Heart left ventricle (tissue), 16 donors: ENCODE measurements around the gene NAT16. TPM values are rescaled to one million over a fixed set of nuclear protein-coding genes. Genes with fewer than 3 reads are reported as not detected.

Experiments used
- ATAC-seq, 4 donors: fragments of 200-7000 bp; cut with Tn5 transposase; one replicate each; pipeline ENCODE4 v1.9.1; 2020 to 2022; ENCODE audit warnings: moderate library complexity in 4 of 4, mild to moderate bottlenecking in 3 of 4, moderate number of reproducible peaks in 1 of 4
- DNase-seq, 5 donors: peaks; one replicate each; pipeline ENCODE4 v3.0.0-alpha.2; 2020
- H3K27ac ChIP-seq, 12 donors: fragments of 200-600 bp; sonication (generic) in 4 of 12; one replicate each; pipeline versions ENCODE4 v1.5.0 to v1.8.0; 2016 to 2022; ENCODE audit warnings: mild to moderate bottlenecking in 2 of 12
- H3K27me3 ChIP-seq, 9 donors: fragments of 200-600 bp; sonication (generic) in 2 of 9; one replicate each; pipeline versions ENCODE4 v1.5.1 to v1.8.0; 2016 to 2022; ENCODE audit warnings: mild to moderate bottlenecking in 3 of 9
- H3K36me3 ChIP-seq, 9 donors: fragments of 200-600 bp; sonication (generic) in 2 of 9; one replicate each; pipeline versions ENCODE4 v1.5.0 to v1.8.0; 2018 to 2022; ENCODE audit warnings: mild to moderate bottlenecking in 2 of 9
- H3K4me1 ChIP-seq, 12 donors: fragments of 200-600 bp; sonication (generic) in 4 of 12; one replicate each; pipeline versions ENCODE4 v1.5.0 to v1.8.0; 2016 to 2022; ENCODE audit warnings: mild to moderate bottlenecking in 3 of 12
- H3K4me3 ChIP-seq, 12 donors: fragments of 200-600 bp; sonication (generic) in 4 of 12; one replicate each; pipeline versions ENCODE4 v1.5.0 to v1.8.0; 2017 to 2022; ENCODE audit warnings: mild to moderate bottlenecking in 9 of 12, moderate library complexity in 4 of 12
- H3K9me3 ChIP-seq, 12 donors: fragments of 200-600 bp; sonication (generic) in 4 of 12; one replicate each; pipeline versions ENCODE4 v1.5.0 to v1.8.0; 2016 to 2022; ENCODE audit warnings: mild to moderate bottlenecking in 1 of 12
- POLR2A ChIP-seq, 2 donors: fragments of 450-650 bp; IDR thresholded peaks; one replicate each; pipeline ENCODE4 v1.6.1; 2017; ENCODE audit warnings: antibody characterized with exemption in 2 of 2, mild to moderate bottlenecking in 2 of 2, moderate library complexity in 2 of 2
- WGBS, 4 donors: extraction: QIAGEN DNeasy Blood & Tissue Kit in 2 of 4; methylation state at CpG; one replicate each; pipeline versions ENCODE4 v1.1.5 to v1.1.7; 2013 to 2018; 5-methylcytosine and 5-hydroxymethylcytosine counted together
- intact Hi-C, 10 donors: fragments of 100-400 bp; cut with DNase I; formaldehyde crosslinking; loops; one replicate each; pipeline versions ENCODE4 v1.11.1 to v1.14.2; 2022
- polyA plus RNA-seq, 2 donors: library from polyadenylated mRNA; stranded (reverse); fragments of 200-250 nt; gene quantifications; one replicate each; pipeline ENCODE4 v1.2.3, GENCODE V29; 2013
- total RNA-seq, 9 donors: library from RNA; depleted of rRNA in 2 of 9; stranded (reverse); fragments of >200 nt in 2 of 9; fragmentation: NEBNext Ultra II Directional in 3 of 9; extraction: Animal tissue kit (Norgen Biotek cat#: 25700) in 3 of 9; gene quantifications; one replicate each; pipeline versions ENCODE4 v1.1.0 to v1.2.4, GENCODE V29; 2016 to 2023
- TF ChIP-seq, protein P1 (sequence below), 12 donors: fragments of 200-600 bp; sonication (generic) in 4 of 12; IDR thresholded peaks; one replicate each; pipeline versions ENCODE4 v1.5.0 to v1.8.0; 2018 to 2022; ENCODE audit warnings: antibody characterized with exemption in 12 of 12, mild to moderate bottlenecking in 5 of 12
- donor health status: ischemic (EF 13 %, LVEDD 7.1; RV severe dilation, severe dysfunction).
- donor health status: healthy with polysubstance abuse.
- donor health status: DM: no; HTN: yes; CAD: no.
- donor health status: DM: no; HTN: no; CAD: no.
- donor health status: ischemic (EF 25% LVEDD 6.9; RV normal size, moderate dysfunction).
- donor health status: ischemic (EF 25% LVEDD 5.7; RV mildly dilated, moderate dysfunction).
- donor health status: healthy.
- donor health status: DM: yes; HTN: yes; CAD: no.
- donor health status: ischemic (EF 35%, LVEDD 5.7; RV mildly dilated, moderate dysfunction).
- donor health status: nonischemic (EF 11% LVEDD 7.7; RV severe dilation, severe dysfunction).
- donor health status: DM: yes; HTN: yes; CAD: no.
- donor health status: PGD.
- donor health status: ischemic (EF 29% LVEDD 5.4; RV normal size, mild dysfunction).
- donor health status: nonischemic (EF 23%, LVEDD 6.1; RV moderate dilation, normal function).

NAT16 gene
- total and polyA plus RNA-seq, 11 donors = 0.23 TPM; not detected in 10

DNA sequence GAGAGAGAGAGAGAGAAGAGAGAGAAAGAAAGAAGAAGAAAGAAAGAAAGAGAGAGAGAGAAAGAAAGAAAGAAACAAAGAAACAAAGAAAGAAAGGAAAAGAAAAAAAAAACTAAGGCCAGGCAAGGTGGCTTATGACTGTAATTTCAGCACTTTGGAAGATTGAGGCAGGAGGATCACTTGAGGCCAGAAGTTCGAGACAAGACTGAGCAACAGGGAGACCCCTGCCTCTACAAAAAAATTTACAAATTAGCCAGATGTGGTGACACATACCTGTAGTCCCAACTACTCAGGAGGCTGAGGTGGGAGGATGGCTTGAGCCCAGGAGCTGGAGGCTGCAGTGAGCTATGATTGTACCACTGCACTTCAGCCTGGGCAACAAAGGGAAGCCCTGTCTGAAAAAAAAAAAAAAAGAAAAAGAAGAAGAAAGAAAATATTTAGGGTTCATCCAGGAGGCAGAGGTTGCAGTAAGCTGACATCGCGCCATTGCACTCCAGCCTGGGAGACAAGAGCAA is 50.4 kb downstream of the NAT16 start:
- intact Hi-C loops = loop anchor here in 1 of 10 donors (10.0 kb wide), 1 partner anchor 235 kb away; the partner anchor contains the start of gene ACHE
- Histone ChIP-seq H3K27ac (no peak overlapping the region), H3K4me1 (peaks cover 3 to 40% (median 28%) of the 10 kb centered on the region in 12 donors)

DNA sequence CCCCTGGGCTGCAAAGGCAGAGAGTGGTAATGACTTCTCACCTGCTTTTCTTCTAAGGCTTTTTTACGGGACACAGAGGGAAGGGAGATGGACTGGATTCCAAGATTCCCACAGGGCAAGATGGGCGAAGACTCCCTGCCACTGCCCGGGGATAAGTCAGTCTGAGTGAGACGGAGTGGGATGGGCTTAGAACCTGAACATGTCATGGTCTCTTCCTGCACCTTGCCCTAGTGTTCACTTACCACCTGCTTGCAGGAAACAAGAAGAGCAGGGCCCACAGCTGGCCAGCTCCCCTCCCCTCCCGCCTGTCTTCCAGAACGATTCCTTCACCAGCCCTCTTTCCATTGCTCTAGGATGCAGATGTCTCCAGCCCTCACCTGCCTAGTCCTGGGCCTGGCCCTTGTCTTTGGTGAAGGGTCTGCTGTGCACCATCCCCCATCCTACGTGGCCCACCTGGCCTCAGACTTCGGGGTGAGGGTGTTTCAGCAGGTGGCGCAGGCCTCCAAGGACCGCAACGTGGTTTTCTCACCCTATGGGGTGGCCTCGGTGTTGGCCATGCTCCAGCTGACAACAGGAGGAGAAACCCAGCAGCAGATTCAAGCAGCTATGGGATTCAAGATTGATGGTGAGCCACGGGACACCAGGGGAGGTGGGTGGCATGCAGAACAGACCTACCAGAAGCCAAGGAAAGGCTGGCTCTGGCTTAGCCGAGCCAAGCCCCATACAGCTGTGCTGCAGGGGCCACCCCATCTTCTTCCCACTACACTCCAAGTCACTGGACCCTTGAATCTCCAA is 51.9 kb downstream of the NAT16 start:
- Histone ChIP-seq H3K4me3 (peak overlapping the region in 8 of 12 donors; percentile 19 to 58 (median 47)), H3K36me3 (peaks cover 0 to 16% (median 6%) of the 10 kb centered on the region in 9 donors), H3K27ac (peak overlapping the region in 1 of 12 donors; percentile 72), H3K27me3 (no peaks in the 10 kb centered on the region), H3K4me1 (peaks cover 3 to 52% (median 32%) of the 10 kb centered on the region in 12 donors), H3K9me3 (no peaks in the 10 kb centered on the region)
- WGBS, 4 donors = 84 to 91% (median 88%) methylated on average over 11 to 14 of the region's 14 CpGs
- no peak for TF ChIP-seq POLR2A (IDR thresholded peaks at IDR 0.05)
- TF ChIP-seq, protein P1, sequence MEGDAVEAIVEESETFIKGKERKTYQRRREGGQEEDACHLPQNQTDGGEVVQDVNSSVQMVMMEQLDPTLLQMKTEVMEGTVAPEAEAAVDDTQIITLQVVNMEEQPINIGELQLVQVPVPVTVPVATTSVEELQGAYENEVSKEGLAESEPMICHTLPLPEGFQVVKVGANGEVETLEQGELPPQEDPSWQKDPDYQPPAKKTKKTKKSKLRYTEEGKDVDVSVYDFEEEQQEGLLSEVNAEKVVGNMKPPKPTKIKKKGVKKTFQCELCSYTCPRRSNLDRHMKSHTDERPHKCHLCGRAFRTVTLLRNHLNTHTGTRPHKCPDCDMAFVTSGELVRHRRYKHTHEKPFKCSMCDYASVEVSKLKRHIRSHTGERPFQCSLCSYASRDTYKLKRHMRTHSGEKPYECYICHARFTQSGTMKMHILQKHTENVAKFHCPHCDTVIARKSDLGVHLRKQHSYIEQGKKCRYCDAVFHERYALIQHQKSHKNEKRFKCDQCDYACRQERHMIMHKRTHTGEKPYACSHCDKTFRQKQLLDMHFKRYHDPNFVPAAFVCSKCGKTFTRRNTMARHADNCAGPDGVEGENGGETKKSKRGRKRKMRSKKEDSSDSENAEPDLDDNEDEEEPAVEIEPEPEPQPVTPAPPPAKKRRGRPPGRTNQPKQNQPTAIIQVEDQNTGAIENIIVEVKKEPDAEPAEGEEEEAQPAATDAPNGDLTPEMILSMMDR (IDR thresholded peaks at IDR 0.05) = no peak
- intact Hi-C loops = no loop called here
- DNase-seq = no peak
- ATAC-seq = no peak

More for the DNA sequence above, 50.4 kb downstream of the NAT16 start:
- no peaks in the 10 kb centered on the region for H3K27me3 ChIP-seq
- TF ChIP-seq POLR2A (IDR thresholded peaks at IDR 0.05) = no peak
- TF ChIP-seq, protein P1 (IDR thresholded peaks at IDR 0.05) = no peak
- peaks cover 0 to 24% (median 6%) of the 10 kb centered on the region in 9 donors for H3K36me3 ChIP-seq
- no peaks in the 10 kb centered on the region for H3K9me3 ChIP-seq
- no peak for ATAC-seq
- DNase-seq = no peak
- 95 to 98% (median 96%) methylated on average over 3 of the region's 3 CpGs for WGBS, 4 donors
- no peak overlapping the region for H3K4me3 ChIP-seq

DNA sequence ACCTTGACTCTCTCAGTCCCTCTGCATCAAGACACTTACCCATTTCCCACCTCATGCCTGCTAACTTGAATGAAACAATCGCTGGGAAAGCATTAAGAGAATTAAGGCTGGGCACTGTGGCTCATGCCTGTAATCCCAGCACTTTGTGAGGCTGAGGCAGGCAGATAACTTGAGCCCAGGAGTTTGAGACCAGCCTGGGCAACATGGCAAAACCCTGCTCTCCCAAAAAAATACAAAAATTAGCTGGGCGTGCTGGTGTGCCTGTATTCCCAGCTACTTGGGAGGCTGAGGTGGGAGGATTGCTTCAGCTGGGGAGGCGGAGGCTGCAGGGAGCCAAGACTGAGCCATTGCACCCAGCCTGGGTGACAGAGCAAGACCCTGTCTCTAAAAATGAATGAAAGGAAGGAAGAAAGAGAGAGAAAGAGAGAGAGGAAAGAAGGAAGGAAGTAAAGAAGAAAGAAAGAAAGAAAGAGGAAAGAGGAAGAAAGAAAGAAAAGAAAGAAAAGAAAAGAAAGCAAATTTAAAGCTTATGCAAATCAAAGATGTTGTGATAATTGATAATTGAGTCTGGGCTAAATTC is 52.5 kb downstream of the NAT16 start:
- Histone ChIP-seq H3K4me3 (peak overlapping the region in 11 of 12 donors; percentile 14 to 58 (median 45)), H3K36me3 (peaks cover 0 to 16% (median 6%) of the 10 kb centered on the region in 9 donors), H3K27ac (peak overlapping the region in 10 of 12 donors; percentile 53 to 86 (median 77)), H3K9me3 (no peaks in the 10 kb centered on the region), H3K27me3 (no peaks in the 10 kb centered on the region), H3K4me1 (peaks cover 3 to 54% (median 37%) of the 10 kb centered on the region in 12 donors)
- DNase-seq = no peak
- intact Hi-C loops = no loop called here
- TF ChIP-seq, protein P1 (IDR thresholded peaks at IDR 0.05) = no peak
- TF ChIP-seq POLR2A (IDR thresholded peaks at IDR 0.05) = no peak
- ATAC-seq = no peak
- WGBS, 4 donors = 73 to 84% (median 81%) methylated on average over 3 of the region's 3 CpGs
